G401.6 (cell line): ENCODE results near the gene CREBBP.

Experiments
- FAIRE-seq: peaks from 2 replicates; lab custom pipeline; 2012; peaks lifted over from hg19 to GRCh38; lab: Jason Lieb, UNC

Gene CREBBP

GRCh38 chr16:3854750-3855541 lies 25.6 kb downstream of the CREBBP start:
- no peak for FAIRE-seq

GRCh38 chr16:3850544-3850899 lies 30.0 kb downstream of the CREBBP start:
- no peak for FAIRE-seq

- no peak for FAIRE-seq
Observed at GRCh38 chr16:3849751-3850543, 30.6 kb downstream of the CREBBP start.

- FAIRE-seq, result no peak
Observed at GRCh38 chr16:3846595-3847091, 33.9 kb downstream of the CREBBP start.

GRCh38 chr16:3846087-3846486 lies 34.4 kb downstream of the CREBBP start:
- peak; percentile 48 for FAIRE-seq

GRCh38 chr16:3842994-3843393 lies 37.5 kb downstream of the CREBBP start:
- FAIRE-seq, result no peak

GRCh38 chr16:3841729-3842508 lies 38.6 kb downstream of the CREBBP start:
- FAIRE-seq, result no peak

GRCh38 chr16:3839402-3840184 lies 40.9 kb downstream of the CREBBP start:
- FAIRE-seq, result no peak

GRCh38 chr16:3838600-3839401 lies 41.7 kb downstream of the CREBBP start:
- no peak for FAIRE-seq

GRCh38 chr16:3837851-3838586 lies 42.5 kb downstream of the CREBBP start:
- no peak for FAIRE-seq

GRCh38 chr16:3836641-3837040 lies 43.9 kb downstream of the CREBBP start:
- no peak for FAIRE-seq

- no peak for FAIRE-seq
Observed at GRCh38 chr16:3835089-3835602, 45.4 kb downstream of the CREBBP start.

- no peak for FAIRE-seq
Observed at GRCh38 chr16:3832668-3833067, 47.8 kb downstream of the CREBBP start.

GRCh38 chr16:3830625-3831254 lies 49.8 kb downstream of the CREBBP start:
- FAIRE-seq, result no peak

GRCh38 chr16:3829631-3830536 lies 50.6 kb downstream of the CREBBP start:
- FAIRE-seq, result no peak

- FAIRE-seq, result no peak
Observed at GRCh38 chr16:3825940-3826339, 54.6 kb downstream of the CREBBP start.

- FAIRE-seq, result no peak
Observed at GRCh38 chr16:3825103-3825502, 55.4 kb downstream of the CREBBP start.

- FAIRE-seq, result no peak
Observed at GRCh38 chr16:3824121-3824795, 56.3 kb downstream of the CREBBP start.
